Measurements from ENCODE around the gene SATB1. TPM values are rescaled to one million over a fixed set of nuclear protein-coding genes. Genes with fewer than 3 reads are reported as not detected.

SATB1 gene
- polyA plus RNA-seq, 2 of the 4 experiments (the other 2 are of a cell fraction): 0.05 TPM; not detected in 1

DNA sequence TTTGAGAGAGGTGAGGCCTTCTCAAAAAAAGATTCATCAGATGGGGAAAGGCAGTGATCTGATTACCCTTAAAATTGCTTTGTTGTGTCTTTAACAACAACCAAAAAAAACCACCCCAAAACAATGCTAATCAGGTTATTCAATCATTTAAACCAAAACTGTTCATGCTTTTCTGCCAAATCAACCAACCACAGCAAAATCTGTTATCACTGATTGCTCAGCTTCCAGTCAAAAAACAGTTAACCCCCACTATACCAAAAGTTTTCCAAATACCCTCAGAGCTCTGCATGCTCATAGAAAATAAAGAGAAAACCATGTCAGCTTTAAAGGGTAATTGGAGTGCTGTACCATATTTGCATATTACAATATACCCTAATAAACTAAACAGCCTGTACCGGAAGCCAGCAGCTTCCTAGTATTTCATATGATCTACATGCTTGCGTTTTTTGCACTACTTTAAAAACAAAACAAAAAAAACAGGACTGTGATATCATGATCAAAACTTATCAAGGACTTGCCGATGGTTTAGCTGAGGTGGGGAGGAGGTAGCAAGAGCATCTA lies 22.8 kb downstream of the SATB1 start:
- Histone ChIP-seq H3K27ac (no peak overlapping the region), H3K4me3 (no peak overlapping the region), H3K4me1 (no peaks in the 10 kb centered on the region), H3K4me2 (no peak overlapping the region), H3K9me3 (no peaks in the 10 kb centered on the region)
- DNase-seq (ENCODE audit: low read depth in 1 of 2, low spot score in 1 of 2) (no peak), ATAC-seq (no peak), FAIRE-seq (no peak)
- TF ChIP-seq RAD21 (conservative IDR thresholded peaks at IDR 0.05 in 1 of 2, IDR thresholded peaks at IDR 0.05 in 1 of 2) (no peak), ZNF302 (CRISPR knock-in tag; IDR thresholded peaks at IDR 0.05) (no peak)
- CTCF ChIA-PET: no interaction called here
- 49% methylated on average over 3 of the region's 3 CpGs for WGBS (ENCODE audit: missing lambda C conversion rate)
- POLR2A ChIA-PET: no interaction called here

DNA sequence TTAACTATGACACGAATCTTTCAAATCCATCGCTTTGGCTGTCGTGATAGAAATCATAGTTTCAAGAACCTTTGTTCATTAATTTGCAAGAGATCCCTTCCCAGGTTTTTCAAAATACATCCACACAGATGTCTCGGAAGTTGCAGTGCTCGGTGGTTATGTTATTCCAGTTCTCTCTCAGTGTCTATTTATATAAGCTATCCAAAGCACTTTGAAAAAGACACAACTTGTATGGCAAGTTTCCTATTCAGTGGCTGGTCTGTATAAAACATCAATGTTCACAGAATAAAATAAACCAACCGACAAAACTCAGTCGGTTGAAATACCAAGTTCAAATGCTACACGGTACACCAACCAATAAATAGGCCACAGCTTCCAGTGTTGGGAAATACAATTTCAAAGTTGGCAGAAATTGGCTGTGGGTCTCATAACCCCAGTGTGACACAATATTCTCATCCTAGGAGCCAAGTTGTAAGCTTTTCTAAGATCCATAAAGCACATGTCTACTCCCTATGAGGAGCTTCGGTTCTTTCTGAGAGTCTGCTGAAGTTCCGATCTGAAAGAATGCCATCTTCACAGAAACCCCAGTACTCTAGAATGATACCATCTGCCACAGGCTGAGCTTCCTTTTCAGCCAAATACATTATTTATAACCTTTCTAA lies 23.7 kb downstream of the SATB1 start:
- no peaks in the 10 kb centered on the region for H3K9me3 ChIP-seq
- POLR2A ChIA-PET: no interaction called here
- TF ChIP-seq, protein P1, sequence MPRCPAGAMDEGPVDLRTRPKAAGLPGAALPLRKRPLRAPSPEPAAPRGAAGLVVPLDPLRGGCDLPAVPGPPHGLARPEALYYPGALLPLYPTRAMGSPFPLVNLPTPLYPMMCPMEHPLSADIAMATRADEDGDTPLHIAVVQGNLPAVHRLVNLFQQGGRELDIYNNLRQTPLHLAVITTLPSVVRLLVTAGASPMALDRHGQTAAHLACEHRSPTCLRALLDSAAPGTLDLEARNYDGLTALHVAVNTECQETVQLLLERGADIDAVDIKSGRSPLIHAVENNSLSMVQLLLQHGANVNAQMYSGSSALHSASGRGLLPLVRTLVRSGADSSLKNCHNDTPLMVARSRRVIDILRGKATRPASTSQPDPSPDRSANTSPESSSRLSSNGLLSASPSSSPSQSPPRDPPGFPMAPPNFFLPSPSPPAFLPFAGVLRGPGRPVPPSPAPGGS (IDR thresholded peaks at IDR 0.05): no peak
- TF ChIP-seq PHF8 (IDR thresholded peaks at IDR 0.05; ENCODE audit: borderline replicate concordance, low read depth) (no peak), NPAS2 (CRISPR knock-in tag; IDR thresholded peaks at IDR 0.05; ENCODE audit: borderline replicate concordance) (no peak), NFE2L2 (conservative IDR thresholded peaks at IDR 0.05; ENCODE audit: low read length) (no peak), POLR2A (IDR thresholded peaks at IDR 0.05; ENCODE audit: low read length) (no peak), SREBF2 (IDR thresholded peaks at IDR 0.05) (no peak), ESRRA (IDR thresholded peaks at IDR 0.05; ENCODE audit: borderline replicate concordance, low read length) (no peak), GATA3 (IDR thresholded peaks at IDR 0.05; ENCODE audit: borderline replicate concordance) (no peak), POLR2AphosphoS2 (conservative IDR thresholded peaks at IDR 0.05; ENCODE audit: low read length) (no peak), NR3C1 (IDR thresholded peaks at IDR 0.05) (no peak), SMC3 (IDR thresholded peaks at IDR 0.05) (no peak), MAZ (IDR thresholded peaks at IDR 0.05; ENCODE audit: borderline replicate concordance, low read depth, low read length) (no peak), RFX5 (IDR thresholded peaks at IDR 0.05) (no peak), HOXB5 (CRISPR knock-in tag; IDR thresholded peaks at IDR 0.05) (no peak)
- TF ChIP-seq, protein P2, sequence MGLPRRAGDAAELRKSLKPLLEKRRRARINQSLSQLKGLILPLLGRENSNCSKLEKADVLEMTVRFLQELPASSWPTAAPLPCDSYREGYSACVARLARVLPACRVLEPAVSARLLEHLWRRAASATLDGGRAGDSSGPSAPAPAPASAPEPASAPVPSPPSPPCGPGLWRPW (IDR thresholded peaks at IDR 0.05): no peak
- TF ChIP-seq, protein P3, sequence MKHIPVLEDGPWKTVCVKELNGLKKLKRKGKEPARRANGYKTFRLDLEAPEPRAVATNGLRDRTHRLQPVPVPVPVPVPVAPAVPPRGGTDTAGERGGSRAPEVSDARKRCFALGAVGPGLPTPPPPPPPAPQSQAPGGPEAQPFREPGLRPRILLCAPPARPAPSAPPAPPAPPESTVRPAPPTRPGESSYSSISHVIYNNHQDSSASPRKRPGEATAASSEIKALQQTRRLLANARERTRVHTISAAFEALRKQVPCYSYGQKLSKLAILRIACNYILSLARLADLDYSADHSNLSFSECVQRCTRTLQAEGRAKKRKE (CRISPR knock-in tag; IDR thresholded peaks at IDR 0.05; ENCODE audit: low read depth): no peak
- TF ChIP-seq, protein P4, sequence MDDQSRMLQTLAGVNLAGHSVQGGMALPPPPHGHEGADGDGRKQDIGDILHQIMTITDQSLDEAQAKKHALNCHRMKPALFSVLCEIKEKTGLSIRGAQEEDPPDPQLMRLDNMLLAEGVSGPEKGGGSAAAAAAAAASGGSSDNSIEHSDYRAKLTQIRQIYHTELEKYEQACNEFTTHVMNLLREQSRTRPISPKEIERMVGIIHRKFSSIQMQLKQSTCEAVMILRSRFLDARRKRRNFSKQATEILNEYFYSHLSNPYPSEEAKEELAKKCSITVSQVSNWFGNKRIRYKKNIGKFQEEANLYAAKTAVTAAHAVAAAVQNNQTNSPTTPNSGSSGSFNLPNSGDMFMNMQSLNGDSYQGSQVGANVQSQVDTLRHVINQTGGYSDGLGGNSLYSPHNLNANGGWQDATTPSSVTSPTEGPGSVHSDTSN (IDR thresholded peaks at IDR 0.05): no peak
- FAIRE-seq (no peak), DNase-seq (ENCODE audit: low read depth in 1 of 2, low spot score in 1 of 2) (no peak), ATAC-seq (no peak)
- no peak overlapping the region for H3K4me3 ChIP-seq
- H3K27ac ChIP-seq: no peak overlapping the region
- no peaks in the 10 kb centered on the region for H3K4me1 ChIP-seq
- CTCF ChIA-PET: interaction anchor here (1.2 kb wide), 1 partner anchor 12 kb away, joined by 4 read pairs; no protein-coding TSS in a partner anchor
- 70% methylated on average over 10 of the region's 10 CpGs for WGBS (ENCODE audit: missing lambda C conversion rate)
- no peak overlapping the region for H3K4me2 ChIP-seq

DNA sequence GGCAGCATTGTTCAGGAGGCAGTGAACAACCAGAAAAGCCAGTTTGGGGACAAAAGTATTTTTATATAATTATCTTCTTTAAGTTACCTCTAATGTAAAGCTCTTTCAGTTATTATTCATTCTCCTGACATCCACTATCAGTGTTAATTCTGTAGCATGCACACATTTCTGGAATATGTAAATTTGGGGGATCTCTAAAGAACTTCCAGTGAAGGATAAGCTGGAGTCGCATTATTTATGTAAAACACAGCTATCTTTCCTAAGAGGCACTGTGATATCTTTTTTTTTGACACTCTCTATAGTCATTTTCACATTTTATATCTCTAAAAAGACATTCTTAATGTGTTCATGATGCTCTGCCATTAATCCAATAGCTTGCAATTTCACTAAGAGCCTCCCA lies 26.7 kb downstream of the SATB1 start:
- FAIRE-seq (no peak), DNase-seq (ENCODE audit: low read depth in 1 of 2, low spot score in 1 of 2) (no peak), ATAC-seq (no peak)
- ChIA-PET CTCF (interaction anchor here (1.1 to 1.4 kb wide), 2 partner anchors 8 to 10 kb away, joined by 3 to 4 read pairs; no protein-coding TSS in a partner anchor), POLR2A (no interaction called here)
- TF ChIP-seq ZFP36 (IDR thresholded peaks at IDR 0.05; ENCODE audit: borderline replicate concordance, partially characterized antibody): no peak
- no peak for TF ChIP-seq FOSB (CRISPR knock-in tag; IDR thresholded peaks at IDR 0.05)
- TF ChIP-seq MYC (IDR thresholded peaks at IDR 0.05; ENCODE audit: borderline replicate concordance, low read length): no peak
- TF ChIP-seq CBX8 (IDR thresholded peaks at IDR 0.05): no peak
- TF ChIP-seq, protein P5, sequence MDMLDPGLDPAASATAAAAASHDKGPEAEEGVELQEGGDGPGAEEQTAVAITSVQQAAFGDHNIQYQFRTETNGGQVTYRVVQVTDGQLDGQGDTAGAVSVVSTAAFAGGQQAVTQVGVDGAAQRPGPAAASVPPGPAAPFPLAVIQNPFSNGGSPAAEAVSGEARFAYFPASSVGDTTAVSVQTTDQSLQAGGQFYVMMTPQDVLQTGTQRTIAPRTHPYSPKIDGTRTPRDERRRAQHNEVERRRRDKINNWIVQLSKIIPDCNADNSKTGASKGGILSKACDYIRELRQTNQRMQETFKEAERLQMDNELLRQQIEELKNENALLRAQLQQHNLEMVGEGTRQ (IDR thresholded peaks at IDR 0.05): no peak
- TF ChIP-seq CEBPB (IDR thresholded peaks at IDR 0.05): no peak
- TF ChIP-seq NPAS2 (CRISPR knock-in tag; IDR thresholded peaks at IDR 0.05; ENCODE audit: borderline replicate concordance): no peak
- TF ChIP-seq NR3C1 (IDR thresholded peaks at IDR 0.05): no peak
- TF ChIP-seq, protein P4 (IDR thresholded peaks at IDR 0.05): no peak
- TF ChIP-seq EP300 (IDR thresholded peaks at IDR 0.05): no peak
- TF ChIP-seq, protein P6, sequence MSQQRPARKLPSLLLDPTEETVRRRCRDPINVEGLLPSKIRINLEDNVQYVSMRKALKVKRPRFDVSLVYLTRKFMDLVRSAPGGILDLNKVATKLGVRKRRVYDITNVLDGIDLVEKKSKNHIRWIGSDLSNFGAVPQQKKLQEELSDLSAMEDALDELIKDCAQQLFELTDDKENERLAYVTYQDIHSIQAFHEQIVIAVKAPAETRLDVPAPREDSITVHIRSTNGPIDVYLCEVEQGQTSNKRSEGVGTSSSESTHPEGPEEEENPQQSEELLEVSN (IDR thresholded peaks at IDR 0.05; ENCODE audit: borderline replicate concordance, low read depth): no peak
- no peak for TF ChIP-seq MAFK (IDR thresholded peaks at IDR 0.05; ENCODE audit: partially characterized antibody)
- no peak for TF ChIP-seq ZSCAN20 (CRISPR knock-in tag; IDR thresholded peaks at IDR 0.05)
- H3K27ac ChIP-seq: no peak overlapping the region
- H3K4me2 ChIP-seq: no peak overlapping the region
- 6% methylated on average over 1 of the region's 1 CpG for WGBS (ENCODE audit: missing lambda C conversion rate)
- H3K4me1 ChIP-seq: no peaks in the 10 kb centered on the region
- H3K9me3 ChIP-seq: no peaks in the 10 kb centered on the region
- no peak overlapping the region for H3K4me3 ChIP-seq
